ENCODE data around the gene CDH13. TPM values are rescaled to one million over a fixed set of nuclear protein-coding genes. Genes with fewer than 3 reads are reported as not detected.

Gene CDH13
- total RNA-seq, 1 donor from 2014 or later, result 2.3 TPM

DNA sequence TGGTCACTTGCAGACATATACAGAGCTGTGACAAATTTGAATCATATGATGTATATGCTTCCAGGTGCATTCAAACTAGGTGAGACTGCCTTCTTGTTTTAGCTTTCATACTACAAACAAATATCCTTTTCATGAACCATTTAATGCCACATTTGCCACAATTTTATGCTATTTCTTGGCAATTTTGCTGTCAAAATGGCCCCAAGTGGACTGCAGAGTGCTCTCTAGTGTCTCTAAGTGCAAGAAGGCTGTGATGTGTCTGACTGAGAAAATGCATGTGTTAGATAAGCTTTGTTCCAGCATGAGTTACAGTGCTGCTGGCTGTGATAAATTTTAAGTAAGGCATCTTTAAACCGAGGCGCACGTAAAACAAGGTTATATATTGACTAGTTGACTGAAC is 38.3 kb downstream of the CDH13 start:
- H3K36me3 Mint-ChIP-seq (ENCODE audit: low read depth, unreplicated experiment), result peaks cover 3% of the 10 kb centered on the region
- DNase-seq (ENCODE audit: low spot score), result no peak
- H3K4me1 Mint-ChIP-seq (ENCODE audit: unreplicated experiment), result no peaks in the 10 kb centered on the region
- no peak overlapping the region for H3K4me3 Mint-ChIP-seq (ENCODE audit: unreplicated experiment)
- H3K9me3 Mint-ChIP-seq (ENCODE audit: unreplicated experiment), result no peaks in the 10 kb centered on the region
- TF ChIP-seq, protein P1, sequence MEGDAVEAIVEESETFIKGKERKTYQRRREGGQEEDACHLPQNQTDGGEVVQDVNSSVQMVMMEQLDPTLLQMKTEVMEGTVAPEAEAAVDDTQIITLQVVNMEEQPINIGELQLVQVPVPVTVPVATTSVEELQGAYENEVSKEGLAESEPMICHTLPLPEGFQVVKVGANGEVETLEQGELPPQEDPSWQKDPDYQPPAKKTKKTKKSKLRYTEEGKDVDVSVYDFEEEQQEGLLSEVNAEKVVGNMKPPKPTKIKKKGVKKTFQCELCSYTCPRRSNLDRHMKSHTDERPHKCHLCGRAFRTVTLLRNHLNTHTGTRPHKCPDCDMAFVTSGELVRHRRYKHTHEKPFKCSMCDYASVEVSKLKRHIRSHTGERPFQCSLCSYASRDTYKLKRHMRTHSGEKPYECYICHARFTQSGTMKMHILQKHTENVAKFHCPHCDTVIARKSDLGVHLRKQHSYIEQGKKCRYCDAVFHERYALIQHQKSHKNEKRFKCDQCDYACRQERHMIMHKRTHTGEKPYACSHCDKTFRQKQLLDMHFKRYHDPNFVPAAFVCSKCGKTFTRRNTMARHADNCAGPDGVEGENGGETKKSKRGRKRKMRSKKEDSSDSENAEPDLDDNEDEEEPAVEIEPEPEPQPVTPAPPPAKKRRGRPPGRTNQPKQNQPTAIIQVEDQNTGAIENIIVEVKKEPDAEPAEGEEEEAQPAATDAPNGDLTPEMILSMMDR (IDR thresholded peaks at IDR 0.05; ENCODE audit: unreplicated experiment), result no peak
- H3K27ac Mint-ChIP-seq (ENCODE audit: unreplicated experiment), result no peak overlapping the region
- no peaks in the 10 kb centered on the region for H3K27me3 Mint-ChIP-seq (ENCODE audit: unreplicated experiment)

DNA sequence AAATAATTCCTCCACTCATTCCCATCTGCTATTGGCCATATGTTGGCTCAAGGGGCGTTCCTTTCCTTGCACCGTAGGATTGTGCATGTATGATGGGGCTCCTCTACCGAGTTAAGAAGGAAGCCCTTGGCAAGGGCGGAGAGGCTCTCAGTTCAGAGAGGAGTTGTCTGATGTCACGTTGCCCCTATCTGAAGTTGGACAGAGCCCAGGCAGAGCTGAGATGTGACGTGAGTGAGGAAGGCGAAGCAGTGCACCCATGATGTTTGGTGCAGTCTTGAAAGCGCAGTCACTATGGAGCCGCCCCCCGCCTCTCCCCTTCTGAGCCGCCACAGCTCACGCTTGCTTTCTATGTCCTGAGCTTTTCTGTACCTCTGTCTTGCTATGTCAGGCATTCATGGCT is 40.7 kb downstream of the CDH13 start:
- TF ChIP-seq, protein P1 (IDR thresholded peaks at IDR 0.05; ENCODE audit: unreplicated experiment), result no peak
- Mint-ChIP-seq H3K27ac (ENCODE audit: unreplicated experiment) (no peak overlapping the region), H3K4me1 (ENCODE audit: unreplicated experiment) (no peaks in the 10 kb centered on the region), H3K9me3 (ENCODE audit: unreplicated experiment) (no peaks in the 10 kb centered on the region), H3K27me3 (ENCODE audit: unreplicated experiment) (no peaks in the 10 kb centered on the region), H3K4me3 (ENCODE audit: unreplicated experiment) (no peak overlapping the region), H3K36me3 (ENCODE audit: low read depth, unreplicated experiment) (no peaks in the 10 kb centered on the region)
- DNase-seq (ENCODE audit: low spot score), result no peak

DNA sequence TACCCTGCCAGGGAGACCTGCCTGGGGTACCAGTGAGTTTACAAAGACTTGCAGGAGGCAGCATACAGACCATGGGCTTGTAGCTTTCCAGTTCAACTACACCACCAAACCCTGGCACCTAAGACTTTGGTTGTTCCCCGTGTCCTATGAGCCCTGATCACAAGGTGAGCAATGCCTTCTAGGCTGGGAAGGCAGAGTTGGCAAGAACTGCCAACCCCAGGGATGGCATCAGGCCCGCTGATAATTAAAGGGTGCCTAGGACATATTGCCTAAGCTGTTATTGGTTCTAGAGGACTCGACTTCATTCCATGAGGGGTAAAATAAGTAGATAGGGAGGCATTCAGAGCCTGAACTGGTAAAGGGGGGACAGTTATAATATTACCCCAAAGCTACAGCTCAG is 41.3 kb downstream of the CDH13 start:
- Mint-ChIP-seq H3K9me3 (ENCODE audit: unreplicated experiment) (no peaks in the 10 kb centered on the region), H3K4me3 (ENCODE audit: unreplicated experiment) (no peak overlapping the region), H3K27ac (ENCODE audit: unreplicated experiment) (no peak overlapping the region), H3K27me3 (ENCODE audit: unreplicated experiment) (no peaks in the 10 kb centered on the region), H3K4me1 (ENCODE audit: unreplicated experiment) (no peaks in the 10 kb centered on the region), H3K36me3 (ENCODE audit: low read depth, unreplicated experiment) (no peaks in the 10 kb centered on the region)
- TF ChIP-seq, protein P1 (IDR thresholded peaks at IDR 0.05; ENCODE audit: unreplicated experiment), result no peak
- no peak for DNase-seq (ENCODE audit: low spot score)

DNA sequence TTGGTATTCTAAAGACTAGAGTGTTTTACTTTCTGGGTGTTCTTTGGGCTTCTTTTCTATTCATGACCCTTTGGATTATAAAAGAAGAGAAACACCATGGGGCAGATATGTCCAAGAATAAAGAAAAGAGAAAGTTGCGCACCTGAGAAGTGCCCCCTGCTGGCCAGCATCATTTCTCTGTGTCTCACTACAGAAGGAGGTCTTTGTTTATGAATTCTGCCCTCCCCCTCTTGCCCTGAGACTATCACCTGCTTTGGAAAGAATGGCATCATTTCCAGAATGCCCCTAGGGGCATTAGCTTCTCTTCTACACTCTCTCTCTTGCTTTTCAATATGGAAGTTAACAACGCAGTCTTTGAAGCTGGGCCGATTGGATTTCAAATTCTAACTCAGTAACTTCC is 45.0 kb downstream of the CDH13 start:
- no peaks in the 10 kb centered on the region for H3K36me3 Mint-ChIP-seq (ENCODE audit: low read depth, unreplicated experiment)
- TF ChIP-seq, protein P1 (IDR thresholded peaks at IDR 0.05; ENCODE audit: unreplicated experiment), result peak; percentile 68
- H3K9me3 Mint-ChIP-seq (ENCODE audit: unreplicated experiment), result no peaks in the 10 kb centered on the region
- no peak overlapping the region for H3K4me3 Mint-ChIP-seq (ENCODE audit: unreplicated experiment)
- H3K27me3 Mint-ChIP-seq (ENCODE audit: unreplicated experiment), result peaks cover 2% of the 10 kb centered on the region
- H3K27ac Mint-ChIP-seq (ENCODE audit: unreplicated experiment), result no peak overlapping the region
- DNase-seq (ENCODE audit: low spot score), result no peak
- H3K4me1 Mint-ChIP-seq (ENCODE audit: unreplicated experiment), result no peaks in the 10 kb centered on the region

DNA sequence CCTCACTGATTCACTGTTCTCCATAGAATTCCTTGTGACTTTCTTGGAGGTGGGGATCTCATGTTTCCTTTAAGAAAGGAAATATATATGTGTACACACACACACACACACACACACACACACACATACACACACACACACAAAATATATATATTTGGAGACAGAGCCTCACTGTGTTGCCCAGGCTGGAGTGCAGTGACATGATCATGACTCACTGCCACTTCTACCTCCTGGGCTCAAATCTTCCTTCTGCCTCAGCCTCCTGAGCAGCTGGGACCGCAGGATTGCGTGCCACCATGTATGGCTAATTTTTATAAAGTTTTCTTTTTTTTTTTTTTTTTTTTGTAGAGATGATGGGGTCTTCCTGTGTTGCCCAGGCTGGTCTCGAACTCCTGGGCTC is 45.9 kb downstream of the CDH13 start:
- no peak overlapping the region for H3K4me3 Mint-ChIP-seq (ENCODE audit: unreplicated experiment)
- no peaks in the 10 kb centered on the region for H3K36me3 Mint-ChIP-seq (ENCODE audit: low read depth, unreplicated experiment)
- no peaks in the 10 kb centered on the region for H3K4me1 Mint-ChIP-seq (ENCODE audit: unreplicated experiment)
- no peak overlapping the region for H3K27ac Mint-ChIP-seq (ENCODE audit: unreplicated experiment)
- peaks cover 2% of the 10 kb centered on the region for H3K27me3 Mint-ChIP-seq (ENCODE audit: unreplicated experiment)
- H3K9me3 Mint-ChIP-seq (ENCODE audit: unreplicated experiment), result no peaks in the 10 kb centered on the region
- TF ChIP-seq, protein P1 (IDR thresholded peaks at IDR 0.05; ENCODE audit: unreplicated experiment), result no peak
- DNase-seq (ENCODE audit: low spot score), result no peak

Measured in endothelial cell (in vitro differentiated cells).